GM15510 (cell line): ENCODE data around the gene COX7A1.

Experiments
- POLR2A ChIP-seq: IDR thresholded peaks from 3 replicates; pipeline ENCODE4 v1.6.1; 2011; ENCODE audit warnings: borderline replicate concordance; ENCODE audit not compliant: insufficient read length; ENCODE audit errors: extremely low read depth

COX7A1 gene

GRCh38 chr19:36115453-36116343 is 36.5 kb downstream of the COX7A1 start, which contains the start of gene TBCB:
TBCB (plus strand) TSS chr19:36115468; CDS start chr19:36115561, 93 bp downstream.
- peak; percentile 79 for TF ChIP-seq POLR2A

GRCh38 chr19:36114721-36115452 is 37.4 kb downstream of the COX7A1 start, which contains the start of gene POLR2I:
POLR2I (minus strand) TSS chr19:36114875; CDS start chr19:36114856, 19 bp downstream.
- peak; percentile 63 for TF ChIP-seq POLR2A

GRCh38 chr19:36113894-36114720 is 38.1 kb downstream of the COX7A1 start:
- no peak for TF ChIP-seq POLR2A

- TF ChIP-seq POLR2A, result no peak
These were observed 38.8 kb downstream of the COX7A1 start for GRCh38 chr19:36113425-36113824.

- TF ChIP-seq POLR2A, result no peak
These were observed 39.6 kb downstream of the COX7A1 start for GRCh38 chr19:36112678-36113077.

GRCh38 chr19:36111200-36111539 is 41.1 kb downstream of the COX7A1 start:
- TF ChIP-seq POLR2A, result no peak

- TF ChIP-seq POLR2A, result no peak
These were observed 41.6 kb downstream of the COX7A1 start, which contains the start of gene OVOL3 for GRCh38 chr19:36110487-36111199. OVOL3 (plus strand) TSS chr19:36111143; CDS start chr19:36111203, 60 bp downstream.

GRCh38 chr19:36108684-36109083 is 43.6 kb downstream of the COX7A1 start:
- no peak for TF ChIP-seq POLR2A

GRCh38 chr19:36106991-36107390 is 45.3 kb downstream of the COX7A1 start:
- TF ChIP-seq POLR2A, result no peak

GRCh38 chr19:36106441-36106840 is 45.8 kb downstream of the COX7A1 start:
- no peak for TF ChIP-seq POLR2A

- TF ChIP-seq POLR2A, result no peak
These were observed 48.2 kb downstream of the COX7A1 start for GRCh38 chr19:36103842-36104552.

GRCh38 chr19:36103040-36103626 is 49.1 kb downstream of the COX7A1 start:
- no peak for TF ChIP-seq POLR2A
